Activated naive CD4-positive, alpha-beta T cell treated with anti-CD3 and anti-CD28 coated beads for 36 hours (primary cell): Measurements from ENCODE around the gene PDGFC. TPM values are rescaled to one million over a fixed set of nuclear protein-coding genes. Genes with fewer than 3 reads are reported as not detected.

ENCODE experiments used
- CTCF ChIA-PET: fragments of 350-600 bp; sonication (Branson Sonifier 250); formaldehyde crosslinking; loops from one replicate; lab custom pipeline; 2021; ENCODE audit warnings: antibody characterized with exemption; lab: Charles Lee
- DNase-seq: peaks from one replicate; pipeline ENCODE4 v3.0.0-alpha.2; 2020
- H3K27ac Mint-ChIP-seq: one replicate; pipeline ENCODE4 v1.8.0; 2021; ENCODE audit warnings: mild to moderate bottlenecking, mixed read lengths
- H3K27me3 Mint-ChIP-seq: one replicate; pipeline ENCODE4 v1.8.0; 2021; ENCODE audit warnings: low read depth, mixed read lengths
- H3K36me3 Mint-ChIP-seq: one replicate; pipeline ENCODE4 v1.8.0; 2021; ENCODE audit warnings: low read depth, mixed read lengths
- H3K4me1 Mint-ChIP-seq: one replicate; pipeline ENCODE4 v1.8.0; 2021; ENCODE audit warnings: low read depth, mixed read lengths
- H3K4me3 Mint-ChIP-seq: one replicate; pipeline ENCODE4 v1.8.0; 2021; ENCODE audit warnings: mild to moderate bottlenecking, moderate library complexity, mixed read lengths
- H3K9me3 Mint-ChIP-seq: one replicate; pipeline ENCODE4 v1.8.0; 2021; ENCODE audit warnings: mixed read lengths
- intact Hi-C: fragments of 100-400 bp; cut with micrococcal nuclease; formaldehyde crosslinking; loops from one replicate; pipeline ENCODE4 v1.15.1; 2023
- total RNA-seq, 2 experiments: library from RNA; stranded (reverse); gene quantifications; one replicate each; pipeline ENCODE4 v1.2.3, GENCODE V29; 2021

Gene PDGFC
- total RNA-seq, 2 experiments from 2014 or later, result not detected

DNA sequence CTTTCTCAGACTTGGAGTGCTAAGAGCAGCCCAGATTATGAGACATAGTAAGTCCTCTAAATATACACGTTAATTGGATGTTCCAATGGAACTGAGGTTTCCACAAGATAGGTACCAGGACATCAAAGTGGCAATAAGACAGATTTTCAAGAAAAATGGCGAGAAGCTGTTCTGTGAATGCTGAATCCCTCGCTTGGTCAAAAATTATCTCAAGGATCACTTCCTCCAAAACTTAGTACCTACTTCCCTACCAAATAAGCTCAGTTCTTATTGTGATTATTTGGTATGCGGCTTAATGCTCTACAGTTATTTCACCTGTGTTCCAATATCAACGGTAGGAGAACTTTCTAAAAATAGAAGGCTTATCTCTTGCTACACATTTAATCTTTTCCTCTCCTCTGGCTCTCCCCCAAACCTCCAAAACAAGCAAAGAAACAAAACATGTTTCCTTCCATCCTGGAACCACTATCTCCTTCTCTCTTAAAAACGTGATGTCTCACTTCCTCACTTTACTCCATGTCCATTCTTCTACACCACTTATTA lies 14.7 kb downstream of the PDGFC start:
- DNase-seq, result no peak
- Mint-ChIP-seq H3K36me3 (no peaks in the 10 kb centered on the region), H3K9me3 (peaks cover 4% of the 10 kb centered on the region), H3K4me3 (no peak overlapping the region), H3K27me3 (no peaks in the 10 kb centered on the region), H3K4me1 (no peaks in the 10 kb centered on the region), H3K27ac (no peak overlapping the region)
- CTCF ChIA-PET, result no interaction called here
- intact Hi-C loops, result no loop called here

- no peaks in the 10 kb centered on the region for H3K36me3 Mint-ChIP-seq
- CTCF ChIA-PET, result no interaction called here
- peaks cover 4% of the 10 kb centered on the region for H3K9me3 Mint-ChIP-seq
- H3K4me1 Mint-ChIP-seq, result no peaks in the 10 kb centered on the region
- intact Hi-C loops, result no loop called here
- H3K27me3 Mint-ChIP-seq, result no peaks in the 10 kb centered on the region
- DNase-seq, result no peak
- H3K4me3 Mint-ChIP-seq, result no peak overlapping the region
- H3K27ac Mint-ChIP-seq, result no peak overlapping the region
These were observed 15.2 kb downstream of the PDGFC start for GRCh38 chr4:156956359-156956758.

- no peaks in the 10 kb centered on the region for H3K27me3 Mint-ChIP-seq
- H3K27ac Mint-ChIP-seq, result no peak overlapping the region
- H3K9me3 Mint-ChIP-seq, result peaks cover 4% of the 10 kb centered on the region
- H3K36me3 Mint-ChIP-seq, result no peaks in the 10 kb centered on the region
- no peak for DNase-seq
- intact Hi-C loops, result no loop called here
- no peak overlapping the region for H3K4me3 Mint-ChIP-seq
- CTCF ChIA-PET, result no interaction called here
- no peaks in the 10 kb centered on the region for H3K4me1 Mint-ChIP-seq
These were observed 17.0 kb downstream of the PDGFC start for GRCh38 chr4:156954587-156954986.

DNA sequence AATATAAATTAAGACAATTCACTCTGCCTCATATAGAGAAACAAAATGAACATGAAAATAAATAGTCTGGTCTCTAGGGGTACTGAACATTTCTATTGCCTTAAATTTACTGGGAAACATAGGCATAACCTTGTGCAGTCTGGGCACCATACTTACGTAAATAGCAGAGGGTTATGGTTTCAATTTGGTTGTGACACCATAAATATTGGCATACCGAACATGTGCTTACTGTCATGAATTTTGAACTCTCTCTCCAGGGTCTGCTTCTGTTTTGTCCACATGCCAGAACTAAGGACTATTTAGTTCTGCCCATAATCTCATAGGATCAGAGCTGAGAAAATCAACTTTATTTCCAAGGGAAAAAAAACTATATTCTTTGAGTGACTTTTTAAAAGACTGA lies 17.6 kb downstream of the PDGFC start:
- H3K27me3 Mint-ChIP-seq, result no peaks in the 10 kb centered on the region
- peaks cover 4% of the 10 kb centered on the region for H3K9me3 Mint-ChIP-seq
- H3K27ac Mint-ChIP-seq, result no peak overlapping the region
- H3K36me3 Mint-ChIP-seq, result no peaks in the 10 kb centered on the region
- CTCF ChIA-PET, result no interaction called here
- no peaks in the 10 kb centered on the region for H3K4me1 Mint-ChIP-seq
- no peak for DNase-seq
- intact Hi-C loops, result no loop called here
- H3K4me3 Mint-ChIP-seq, result no peak overlapping the region

DNA sequence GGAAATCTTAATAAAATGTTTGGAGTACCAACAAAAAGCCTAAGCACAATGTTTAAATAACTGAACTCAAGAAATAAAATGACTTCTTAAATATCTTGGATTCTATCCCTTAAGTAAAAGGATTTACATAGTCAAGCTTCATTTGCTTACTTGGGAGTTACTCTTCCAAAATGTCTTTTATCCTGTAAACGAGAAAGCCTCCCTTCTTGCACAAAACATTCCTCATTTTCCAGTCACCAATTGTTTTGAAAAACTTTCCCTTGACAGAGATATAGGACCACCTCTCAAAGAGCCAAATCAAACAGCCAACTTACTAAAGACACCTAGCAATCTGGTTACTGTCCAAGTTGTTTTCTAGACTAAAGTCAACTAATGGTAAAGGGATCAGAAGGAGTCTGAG lies 18.6 kb downstream of the PDGFC start:
- Mint-ChIP-seq H3K27ac (no peak overlapping the region), H3K4me3 (no peak overlapping the region), H3K4me1 (no peaks in the 10 kb centered on the region), H3K36me3 (no peaks in the 10 kb centered on the region), H3K9me3 (peaks cover 4% of the 10 kb centered on the region), H3K27me3 (no peaks in the 10 kb centered on the region)
- intact Hi-C loops, result no loop called here
- no peak for DNase-seq
- CTCF ChIA-PET, result no interaction called here

- Mint-ChIP-seq H3K9me3 (peaks cover 2% of the 10 kb centered on the region), H3K27ac (no peak overlapping the region), H3K4me3 (no peak overlapping the region), H3K4me1 (no peaks in the 10 kb centered on the region), H3K36me3 (no peaks in the 10 kb centered on the region), H3K27me3 (no peaks in the 10 kb centered on the region)
- CTCF ChIA-PET, result no interaction called here
- DNase-seq, result no peak
- intact Hi-C loops, result no loop called here
These were observed 19.4 kb downstream of the PDGFC start for GRCh38 chr4:156952078-156952759.

DNA sequence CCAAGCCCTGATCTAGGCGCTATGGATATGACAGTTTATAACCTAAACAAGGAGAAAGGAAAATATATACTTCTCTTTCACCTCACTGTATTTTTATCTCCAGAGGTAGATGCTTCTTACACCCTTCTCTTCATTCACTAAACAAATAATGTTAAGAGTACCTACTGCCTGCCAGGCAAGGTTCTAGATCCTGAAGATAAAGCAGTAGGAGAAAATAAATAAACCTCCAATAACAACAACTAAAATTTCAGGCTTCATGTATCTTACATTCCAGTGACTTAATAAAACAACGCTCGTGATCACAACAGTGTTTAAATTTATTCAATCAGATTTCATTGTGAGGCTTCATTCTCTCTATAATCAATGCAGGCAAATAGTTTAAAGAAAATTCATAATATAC lies 20.7 kb downstream of the PDGFC start:
- H3K4me1 Mint-ChIP-seq, result no peaks in the 10 kb centered on the region
- DNase-seq, result no peak
- no peak overlapping the region for H3K4me3 Mint-ChIP-seq
- intact Hi-C loops, result no loop called here
- no peak overlapping the region for H3K27ac Mint-ChIP-seq
- CTCF ChIA-PET, result no interaction called here
- no peaks in the 10 kb centered on the region for H3K36me3 Mint-ChIP-seq
- no peaks in the 10 kb centered on the region for H3K9me3 Mint-ChIP-seq
- no peaks in the 10 kb centered on the region for H3K27me3 Mint-ChIP-seq

- no peak for DNase-seq
- no peaks in the 10 kb centered on the region for H3K4me1 Mint-ChIP-seq
- CTCF ChIA-PET, result no interaction called here
- intact Hi-C loops, result no loop called here
- H3K27ac Mint-ChIP-seq, result no peak overlapping the region
- H3K36me3 Mint-ChIP-seq, result no peaks in the 10 kb centered on the region
- H3K9me3 Mint-ChIP-seq, result no peaks in the 10 kb centered on the region
- H3K4me3 Mint-ChIP-seq, result no peak overlapping the region
- no peaks in the 10 kb centered on the region for H3K27me3 Mint-ChIP-seq
These were observed 21.5 kb downstream of the PDGFC start for GRCh38 chr4:156950090-156950489.

DNA sequence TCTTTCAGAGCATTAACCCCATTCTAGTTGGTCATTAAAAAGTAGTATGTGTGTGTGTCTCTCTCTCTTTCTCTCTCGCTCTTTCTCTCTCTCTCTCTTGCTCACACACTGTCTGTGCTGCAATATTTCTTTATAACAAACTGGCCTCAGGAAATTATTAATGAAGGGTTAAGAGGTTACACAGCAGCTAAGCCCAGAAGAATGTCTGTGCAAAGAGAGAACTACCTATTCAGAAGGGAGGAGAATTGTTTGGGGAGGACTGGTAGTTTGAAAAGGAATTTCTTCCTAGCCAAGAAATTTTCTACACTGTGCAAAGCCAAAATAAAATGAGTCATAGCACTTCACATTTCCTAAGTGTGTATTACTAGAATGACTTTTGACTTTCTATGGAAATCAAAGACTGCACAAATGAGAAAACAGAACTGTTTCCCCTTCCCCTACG lies 22.2 kb downstream of the PDGFC start:
- no peak overlapping the region for H3K27ac Mint-ChIP-seq
- H3K27me3 Mint-ChIP-seq, result peaks cover 2% of the 10 kb centered on the region
- no peak overlapping the region for H3K4me3 Mint-ChIP-seq
- no peaks in the 10 kb centered on the region for H3K9me3 Mint-ChIP-seq
- DNase-seq, result no peak
- no peaks in the 10 kb centered on the region for H3K36me3 Mint-ChIP-seq
- intact Hi-C loops, result no loop called here
- CTCF ChIA-PET, result no interaction called here
- no peaks in the 10 kb centered on the region for H3K4me1 Mint-ChIP-seq

GRCh38 chr4:156948738-156949137 lies 22.9 kb downstream of the PDGFC start:
- no peak for DNase-seq
- Mint-ChIP-seq H3K36me3 (no peaks in the 10 kb centered on the region), H3K9me3 (no peaks in the 10 kb centered on the region), H3K27me3 (peaks cover 2% of the 10 kb centered on the region), H3K4me1 (no peaks in the 10 kb centered on the region), H3K27ac (no peak overlapping the region), H3K4me3 (no peak overlapping the region)
- intact Hi-C loops, result no loop called here
- CTCF ChIA-PET, result no interaction called here

GRCh38 chr4:156948133-156948532 lies 23.5 kb downstream of the PDGFC start:
- Mint-ChIP-seq H3K36me3 (no peaks in the 10 kb centered on the region), H3K27ac (no peak overlapping the region), H3K27me3 (peaks cover 2% of the 10 kb centered on the region), H3K4me1 (no peaks in the 10 kb centered on the region), H3K9me3 (no peaks in the 10 kb centered on the region), H3K4me3 (no peak overlapping the region)
- CTCF ChIA-PET, result no interaction called here
- intact Hi-C loops, result no loop called here
- DNase-seq, result no peak

DNA sequence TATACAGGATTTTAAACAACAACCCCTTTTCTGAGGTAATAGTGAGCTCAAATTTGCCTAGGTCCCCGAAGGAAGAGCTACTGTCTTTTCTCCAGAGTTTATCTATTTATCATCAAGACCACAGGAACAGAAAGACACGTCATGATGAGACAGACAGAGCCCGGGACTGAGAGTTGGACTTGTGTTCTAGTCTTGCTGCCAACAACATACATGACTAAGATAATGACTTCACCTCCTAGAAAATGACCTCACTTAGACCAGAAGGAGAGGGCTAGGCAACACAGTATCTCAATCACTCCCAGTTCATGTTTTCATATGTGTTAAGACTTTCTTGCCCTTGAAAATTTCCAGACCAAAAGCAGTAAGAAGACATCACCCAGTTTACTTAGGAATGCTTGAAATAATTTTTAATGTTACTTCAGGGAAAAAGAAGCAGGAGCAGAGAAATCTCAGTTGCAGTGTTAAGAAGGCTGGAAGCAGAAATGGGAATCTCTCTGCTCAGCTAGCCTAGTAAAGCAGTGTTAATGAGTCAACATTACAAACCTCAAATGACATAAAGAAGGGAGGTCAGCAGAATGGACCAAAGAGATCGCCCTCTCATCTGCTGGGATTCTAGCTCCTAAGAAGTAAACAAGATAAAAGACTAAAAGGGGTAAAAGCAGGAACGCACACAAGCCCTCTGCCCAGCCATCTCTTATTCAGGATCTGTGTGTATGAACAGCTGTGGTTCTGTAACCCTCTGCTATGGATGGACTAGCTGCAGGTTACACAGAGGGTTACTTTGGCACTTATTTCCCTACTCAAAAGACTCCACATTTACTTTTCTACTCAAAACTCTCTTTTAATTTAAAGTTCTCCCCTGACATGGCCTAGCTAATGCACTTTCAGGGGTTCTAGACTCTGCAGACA lies 24.8 kb downstream of the PDGFC start:
- H3K4me1 Mint-ChIP-seq, result no peaks in the 10 kb centered on the region
- CTCF ChIA-PET, result no interaction called here
- no peak overlapping the region for H3K27ac Mint-ChIP-seq
- H3K27me3 Mint-ChIP-seq, result peaks cover 2% of the 10 kb centered on the region
- intact Hi-C loops, result no loop called here
- H3K4me3 Mint-ChIP-seq, result no peak overlapping the region
- DNase-seq, result no peak
- no peaks in the 10 kb centered on the region for H3K9me3 Mint-ChIP-seq
- no peaks in the 10 kb centered on the region for H3K36me3 Mint-ChIP-seq

GRCh38 chr4:156945532-156945931 lies 26.1 kb downstream of the PDGFC start:
- DNase-seq, result no peak
- H3K27me3 Mint-ChIP-seq, result peaks cover 2% of the 10 kb centered on the region
- intact Hi-C loops, result no loop called here
- CTCF ChIA-PET, result no interaction called here
- H3K27ac Mint-ChIP-seq, result no peak overlapping the region
- H3K9me3 Mint-ChIP-seq, result no peaks in the 10 kb centered on the region
- H3K4me1 Mint-ChIP-seq, result no peaks in the 10 kb centered on the region
- no peak overlapping the region for H3K4me3 Mint-ChIP-seq
- no peaks in the 10 kb centered on the region for H3K36me3 Mint-ChIP-seq
